OCI-LY7 (cell line): Measurements from ENCODE around the gene NFIA.

Experiments
- CTCF ChIP-seq: fragments of 200-600 bp; sonication (generic); conservative IDR thresholded peaks from 2 replicates; pipeline ENCODE4 v1.5.1; 2014; ENCODE audit warnings: mild to moderate bottlenecking, antibody characterized with exemption, low read length, moderate library complexity, mixed read lengths
- EZH2phosphoT487 ChIP-seq: fragments of 200-600 bp; sonication (generic); IDR thresholded peaks from 2 replicates; pipeline ENCODE4 v1.6.1; 2018; ENCODE audit warnings: low read depth, borderline replicate concordance, mild to moderate bottlenecking, mixed run types, antibody characterized with exemption, low read length, moderate library complexity, mixed read lengths

- TF ChIP-seq CTCF (no peak), EZH2phosphoT487 (no peak)
Observed at GRCh38 chr1:61338899-61339298, 256.5 kb downstream of the NFIA start.
